COR-L47 (cell line): Measurements from ENCODE around the gene OSMR.

Experiments
- DNase-seq: peaks from one replicate; lab custom pipeline; 2025; lab: John Stamatoyannopoulos, UW

The OSMR gene

DNA sequence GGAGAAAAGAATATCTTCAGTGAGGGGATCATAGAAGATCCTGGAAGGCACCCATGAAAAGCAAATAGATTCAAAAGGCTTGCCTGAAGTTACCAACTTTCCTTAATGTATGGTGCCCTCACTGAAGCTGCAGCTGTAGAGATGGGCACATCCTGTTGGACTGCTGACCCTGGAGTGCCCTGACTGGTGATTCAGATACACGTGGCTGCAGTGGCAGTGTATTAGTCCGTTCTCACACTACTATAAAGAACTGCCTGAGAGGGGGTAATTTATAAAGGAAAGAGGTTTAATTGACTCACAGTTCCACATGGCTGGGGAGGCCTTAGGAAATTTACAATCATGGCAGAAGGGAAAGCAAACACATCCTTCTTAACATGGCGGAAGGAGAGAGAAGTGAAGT lies 80.3 kb downstream of the OSMR start:
- no peak for DNase-seq

DNA sequence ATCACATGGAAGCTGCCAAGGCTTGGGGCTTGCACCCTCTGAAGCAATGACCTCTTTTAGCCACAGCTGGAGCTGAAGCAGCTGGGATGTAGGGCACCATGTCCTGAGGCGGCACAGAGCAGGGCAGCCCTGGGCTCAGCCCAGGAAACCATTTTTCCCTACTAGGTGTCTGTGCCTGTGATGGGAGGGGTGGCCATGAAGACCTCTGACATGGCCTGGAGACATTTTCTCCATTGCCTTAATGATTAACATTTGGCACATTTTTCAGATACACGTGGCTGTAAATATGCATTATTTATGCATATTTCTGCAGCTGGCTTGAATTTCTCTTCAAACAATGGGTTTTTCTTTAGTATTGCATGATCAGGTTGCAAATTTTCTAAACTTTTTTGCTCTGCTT lies 81.7 kb downstream of the OSMR start:
- no peak for DNase-seq

- DNase-seq, result no peak
Observed at GRCh38 chr5:38929838-38930237, 84.0 kb downstream of the OSMR start.

DNA sequence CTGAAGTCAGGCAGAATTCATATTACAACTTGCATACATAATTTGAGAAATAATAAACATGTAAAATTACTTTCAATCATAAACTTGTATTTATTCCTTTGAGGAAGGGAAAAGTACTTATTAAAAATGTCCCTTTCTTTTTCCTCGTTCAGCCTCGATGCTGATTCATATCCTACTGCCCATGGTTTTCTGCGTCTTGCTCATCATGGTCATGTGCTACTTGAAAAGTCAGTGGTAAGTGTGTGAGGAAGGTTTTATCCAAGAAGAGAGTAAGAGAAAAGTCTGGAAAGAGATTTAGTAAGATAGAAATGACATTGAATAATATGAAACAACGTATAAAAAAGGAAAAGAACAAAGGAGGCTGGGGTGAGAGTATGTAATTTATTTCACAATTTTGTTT lies 85.9 kb downstream of the OSMR start:
- DNase-seq, result no peak

GRCh38 chr5:38932854-38933408 lies 87.1 kb downstream of the OSMR start:
- DNase-seq, result no peak

- DNase-seq, result no peak
Observed at GRCh38 chr5:38935437-38935836, 89.6 kb downstream of the OSMR start.

GRCh38 chr5:38936269-38936668 lies 90.5 kb downstream of the OSMR start:
- DNase-seq, result no peak

GRCh38 chr5:38938424-38938823 lies 92.6 kb downstream of the OSMR start:
- no peak for DNase-seq

- no peak for DNase-seq
Observed at GRCh38 chr5:38938973-38939372, 93.2 kb downstream of the OSMR start.

DNA sequence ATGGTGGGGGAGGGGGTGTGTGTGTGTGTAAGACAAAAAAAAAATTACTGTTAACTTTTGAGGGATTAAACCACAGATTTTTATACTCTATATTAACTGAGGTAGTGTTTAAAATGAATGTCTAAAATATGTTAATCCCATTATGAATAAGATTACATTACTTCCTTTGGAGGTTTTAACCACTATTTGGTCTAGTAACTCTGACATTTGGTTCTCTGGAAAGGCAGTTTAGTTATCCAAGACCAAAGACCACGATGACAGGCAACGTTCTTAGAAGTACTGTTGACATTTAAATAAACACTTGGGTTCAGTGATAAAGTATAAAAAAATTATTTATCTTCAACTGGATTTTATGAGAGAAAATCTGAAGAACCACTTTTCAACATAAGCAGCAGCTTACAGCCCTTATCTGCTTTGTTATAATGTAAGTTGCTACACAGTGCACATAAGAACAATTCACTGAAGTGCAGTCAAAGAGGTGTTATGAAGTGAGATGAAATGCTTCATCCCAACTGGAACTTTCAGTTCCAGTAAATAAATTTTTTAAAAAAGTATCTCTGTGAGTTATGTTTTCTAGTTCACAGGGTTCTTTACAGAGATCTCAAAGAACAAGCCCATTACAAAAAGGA lies 94.5 kb downstream of the OSMR start:
- no peak for DNase-seq

- DNase-seq, result no peak
Observed at GRCh38 chr5:38941912-38942311, 96.1 kb downstream of the OSMR start.

DNA sequence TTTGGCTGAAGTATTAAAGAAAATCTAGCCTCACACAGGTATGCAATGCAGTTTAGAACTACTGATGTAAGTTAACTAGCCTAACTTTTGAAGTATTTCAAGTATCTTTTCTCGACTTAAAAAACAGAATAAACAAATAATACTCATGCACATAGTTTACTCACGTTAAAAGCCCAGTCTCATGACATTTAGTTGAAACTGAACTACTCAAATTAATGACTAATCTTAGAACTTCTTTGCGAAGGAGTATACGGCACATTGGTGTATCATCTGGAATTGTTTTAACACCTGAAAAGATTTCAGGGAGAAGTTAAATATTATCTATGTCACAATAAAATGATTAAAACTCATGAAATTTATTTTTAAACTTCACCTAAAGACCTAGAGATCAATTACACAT lies 98.5 kb downstream of the OSMR start:
- no peak for DNase-seq

DNA sequence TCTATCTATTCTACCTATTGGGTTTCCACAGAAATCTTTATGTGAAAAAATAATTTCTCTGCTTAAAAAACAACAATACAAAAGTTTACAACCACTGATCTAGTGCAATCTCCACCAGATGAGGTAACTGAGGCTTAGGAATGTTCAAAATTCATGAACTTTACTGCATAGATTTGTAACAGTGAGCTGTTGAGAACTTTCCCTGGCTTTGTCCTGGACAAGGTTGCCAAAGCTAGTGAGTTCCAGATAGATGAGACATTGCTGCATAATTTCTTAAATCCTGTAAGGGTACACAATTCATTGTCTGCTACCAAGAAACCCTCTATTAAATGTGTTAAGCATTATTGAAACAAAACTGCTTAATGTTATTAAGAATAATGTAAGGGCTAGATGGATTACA lies 102.7 kb downstream of the OSMR start:
- DNase-seq, result no peak

GRCh38 chr5:38953426-38954012 lies 107.7 kb downstream of the OSMR start:
- no peak for DNase-seq

DNA sequence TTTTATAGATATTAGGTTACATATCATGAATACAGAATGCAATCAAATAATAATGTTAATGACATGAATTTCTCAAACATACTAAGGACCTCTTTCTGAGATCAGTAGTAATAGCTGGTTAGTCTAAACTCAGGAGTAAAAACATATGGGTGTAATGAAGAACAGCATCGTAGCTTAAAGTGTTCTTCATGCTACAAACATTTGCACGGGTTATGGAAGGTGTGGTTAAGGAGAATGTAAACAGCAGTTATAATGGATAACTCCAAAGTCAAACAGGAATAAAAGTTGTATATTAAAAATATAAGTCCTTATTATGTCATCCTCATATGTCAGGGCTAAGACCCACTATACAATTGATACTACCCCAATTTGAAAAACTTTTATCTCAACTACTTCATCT lies 115.9 kb downstream of the OSMR start:
- DNase-seq, result no peak

DNA sequence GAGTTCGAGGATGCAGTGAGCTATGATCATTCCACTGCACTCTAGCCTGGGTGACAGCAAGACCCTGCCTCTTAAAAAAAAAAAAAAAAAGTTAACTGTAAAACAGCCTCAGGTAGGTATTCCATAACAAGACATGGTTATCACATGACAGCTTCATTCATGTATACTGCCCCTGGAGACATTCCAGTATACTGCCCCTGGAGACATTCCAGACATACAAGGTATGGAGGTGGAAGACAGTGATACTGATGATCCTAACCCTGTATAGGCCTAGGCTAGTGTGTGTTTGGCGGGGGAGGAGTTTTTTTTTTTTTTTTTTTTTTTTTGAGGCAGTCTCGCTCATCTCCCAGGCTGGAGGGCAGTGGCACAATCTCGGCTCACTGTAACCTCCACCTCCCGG lies 122.9 kb downstream of the OSMR start:
- DNase-seq, result no peak

GRCh38 chr5:38978036-38978435 lies 132.2 kb downstream of the OSMR start:
- DNase-seq, result no peak

DNA sequence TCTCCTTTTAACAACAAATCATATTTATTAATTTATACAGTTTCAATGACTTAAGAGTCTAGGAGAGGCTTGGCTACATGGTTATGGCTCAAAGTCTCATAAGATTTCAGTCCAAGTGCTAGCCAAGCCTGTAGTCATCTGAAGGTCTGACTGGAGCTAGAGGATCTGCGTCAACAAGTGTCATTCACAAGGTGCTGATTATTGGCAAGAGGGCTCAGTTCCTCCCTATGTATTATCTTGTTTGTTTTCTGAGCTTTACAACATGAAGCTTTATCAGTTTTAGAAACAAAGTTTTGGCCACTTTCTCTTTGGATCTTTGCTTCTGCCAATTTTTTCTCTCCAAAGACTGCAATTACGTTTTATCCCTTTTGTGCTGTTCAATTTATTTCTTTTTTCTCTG lies 133.7 kb downstream of the OSMR start:
- no peak for DNase-seq
